ENCODE results near the gene MYO3B.

DNA sequence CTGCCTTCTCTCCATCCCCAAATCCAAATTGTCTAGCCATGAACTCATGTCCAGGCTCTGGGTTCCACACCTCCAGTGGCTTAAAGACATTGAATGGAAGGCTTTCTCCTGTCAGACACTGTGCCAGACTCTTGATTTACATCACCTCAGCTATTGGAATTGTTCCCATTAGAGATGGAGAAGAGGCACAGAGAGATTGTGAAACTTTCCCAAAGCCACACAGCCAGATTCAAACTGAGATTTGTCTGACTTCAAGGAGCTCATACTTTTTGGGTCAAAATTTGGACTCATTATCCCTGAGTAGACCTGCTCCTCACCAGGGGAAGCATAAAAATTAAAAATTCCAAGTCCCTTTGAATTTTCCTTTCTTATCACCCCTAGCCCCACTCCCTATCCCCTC is 18.9 kb upstream of the MYO3B start:
- TF ChIP-seq, protein P1, sequence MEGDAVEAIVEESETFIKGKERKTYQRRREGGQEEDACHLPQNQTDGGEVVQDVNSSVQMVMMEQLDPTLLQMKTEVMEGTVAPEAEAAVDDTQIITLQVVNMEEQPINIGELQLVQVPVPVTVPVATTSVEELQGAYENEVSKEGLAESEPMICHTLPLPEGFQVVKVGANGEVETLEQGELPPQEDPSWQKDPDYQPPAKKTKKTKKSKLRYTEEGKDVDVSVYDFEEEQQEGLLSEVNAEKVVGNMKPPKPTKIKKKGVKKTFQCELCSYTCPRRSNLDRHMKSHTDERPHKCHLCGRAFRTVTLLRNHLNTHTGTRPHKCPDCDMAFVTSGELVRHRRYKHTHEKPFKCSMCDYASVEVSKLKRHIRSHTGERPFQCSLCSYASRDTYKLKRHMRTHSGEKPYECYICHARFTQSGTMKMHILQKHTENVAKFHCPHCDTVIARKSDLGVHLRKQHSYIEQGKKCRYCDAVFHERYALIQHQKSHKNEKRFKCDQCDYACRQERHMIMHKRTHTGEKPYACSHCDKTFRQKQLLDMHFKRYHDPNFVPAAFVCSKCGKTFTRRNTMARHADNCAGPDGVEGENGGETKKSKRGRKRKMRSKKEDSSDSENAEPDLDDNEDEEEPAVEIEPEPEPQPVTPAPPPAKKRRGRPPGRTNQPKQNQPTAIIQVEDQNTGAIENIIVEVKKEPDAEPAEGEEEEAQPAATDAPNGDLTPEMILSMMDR (IDR thresholded peaks at IDR 0.05), result no peak
- TF ChIP-seq EZH2 (IDR thresholded peaks at IDR 0.05; ENCODE audit: borderline replicate concordance, insufficient read depth, low read depth, low read length, poor library complexity, severe bottlenecking), result no peak

All from B cell (primary cell).